ENCODE measurements around the gene VWA5B1. TPM values are rescaled to one million over a fixed set of nuclear protein-coding genes. Genes with fewer than 3 reads are reported as not detected.

Gene VWA5B1
- total and polyA plus RNA-seq, 8 donors, result not detected

GRCh38 chr1:20390589-20391331, 100.1 kb downstream of the VWA5B1 start:
- 39 to 54% (median 45%) methylated on average over 5 of the region's 5 CpGs for WGBS, 5 donors

GRCh38 chr1:20395255-20395654, 104.6 kb downstream of the VWA5B1 start:
- intact Hi-C loops (cut with DNase I; ENCODE audit: low total_unique reads), result no loop called here
- no peaks in the 10 kb centered on the region for H3K4me1 ChIP-seq
- peaks cover 0 to 24% (median 17%) of the 10 kb centered on the region in 4 donors for H3K9me3 ChIP-seq
- DNase-seq, result no peak
- no peaks in the 10 kb centered on the region for H3K36me3 ChIP-seq
- no peak for TF ChIP-seq EP300 (IDR thresholded peaks at IDR 0.05)
- no peak for TF ChIP-seq POLR2A (IDR thresholded peaks at IDR 0.05)
- no peak for TF ChIP-seq POLR2AphosphoS5 (IDR thresholded peaks at IDR 0.05)
- TF ChIP-seq CTCF (IDR thresholded peaks at IDR 0.05), result no peak
- H3K4me3 ChIP-seq, result no peak overlapping the region
- no peak overlapping the region for H3K27ac ChIP-seq
- WGBS, 5 donors, result 82 to 92% (median 88%) methylated on average over 2 of the region's 2 CpGs
- H3K27me3 ChIP-seq, result peaks cover 0 to 64% (median 2%) of the 10 kb centered on the region in 3 donors

More at GRCh38 chr1:20390589-20391331, 100.1 kb downstream of the VWA5B1 start:
- H3K36me3 ChIP-seq, result no peaks in the 10 kb centered on the region
- intact Hi-C loops (cut with DNase I; ENCODE audit: low total_unique reads), result no loop called here
- no peak overlapping the region for H3K27ac ChIP-seq
- H3K9me3 ChIP-seq, result peaks cover 0 to 14% (median 13%) of the 10 kb centered on the region in 4 donors
- no peak overlapping the region for H3K4me3 ChIP-seq
- DNase-seq, result no peak
- TF ChIP-seq EP300 (IDR thresholded peaks at IDR 0.05), result no peak
- TF ChIP-seq CTCF (IDR thresholded peaks at IDR 0.05), result no peak
- TF ChIP-seq POLR2A (IDR thresholded peaks at IDR 0.05), result no peak
- no peak for TF ChIP-seq POLR2AphosphoS5 (IDR thresholded peaks at IDR 0.05)
- peaks cover 0 to 71% (median 27%) of the 10 kb centered on the region in 3 donors for H3K27me3 ChIP-seq
- no peaks in the 10 kb centered on the region for H3K4me1 ChIP-seq

- H3K9me3 ChIP-seq, result peaks cover 0 to 24% (median 17%) of the 10 kb centered on the region in 4 donors
- H3K27ac ChIP-seq, result no peak overlapping the region
- intact Hi-C loops (cut with DNase I; ENCODE audit: low total_unique reads), result no loop called here
- TF ChIP-seq CTCF (IDR thresholded peaks at IDR 0.05) (no peak), POLR2A (IDR thresholded peaks at IDR 0.05) (no peak), POLR2AphosphoS5 (IDR thresholded peaks at IDR 0.05) (no peak), EP300 (IDR thresholded peaks at IDR 0.05) (no peak)
- no peaks in the 10 kb centered on the region for H3K36me3 ChIP-seq
- H3K27me3 ChIP-seq, result peaks cover 0 to 76% (median 20%) of the 10 kb centered on the region in 3 donors
- no peaks in the 10 kb centered on the region for H3K4me1 ChIP-seq
- WGBS, 5 donors, result 70 to 80% (median 77%) methylated on average over 4 of the region's 4 CpGs
- H3K4me3 ChIP-seq, result no peak overlapping the region
- DNase-seq, result no peak
Observed at GRCh38 chr1:20398744-20399143, 108.1 kb downstream of the VWA5B1 start.

GRCh38 chr1:20399196-20399595, 108.5 kb downstream of the VWA5B1 start:
- H3K27me3 ChIP-seq, result peaks cover 0 to 81% (median 24%) of the 10 kb centered on the region in 3 donors
- DNase-seq, result no peak
- no peak overlapping the region for H3K27ac ChIP-seq
- WGBS, 5 donors, result 62 to 68% (median 65%) methylated on average over 7 of the region's 7 CpGs
- H3K4me1 ChIP-seq, result no peaks in the 10 kb centered on the region
- intact Hi-C loops (cut with DNase I; ENCODE audit: low total_unique reads), result no loop called here
- H3K36me3 ChIP-seq, result no peaks in the 10 kb centered on the region
- no peak for TF ChIP-seq EP300 (IDR thresholded peaks at IDR 0.05)
- peaks cover 0 to 24% (median 17%) of the 10 kb centered on the region in 4 donors for H3K9me3 ChIP-seq
- H3K4me3 ChIP-seq, result no peak overlapping the region

Data from stomach (tissue), 9 donors.